H1 (cell line): ENCODE results near the gene CCDC33. TPM values are rescaled to one million over a fixed set of nuclear protein-coding genes. Genes with fewer than 3 reads are reported as not detected.

Experiments
- CHD7 ChIP-seq: fragments of 300-600 bp; sonication (generic); IDR thresholded peaks from 2 replicates; pipeline ENCODE4 v1.7.1; 2012; ENCODE audit warnings: low read length, moderate library complexity, mild to moderate bottlenecking, inconsistent platforms; ENCODE audit not compliant: insufficient replicate concordance
- KDM5A ChIP-seq: fragments of 200-600 bp; IDR thresholded peaks from 2 replicates; pipeline ENCODE4 v1.7.1; 2012; ENCODE audit warnings: mild to moderate bottlenecking, low read length, inconsistent platforms, mixed read lengths
- RAD21 ChIP-seq, 2 experiments: IDR thresholded peaks in 1 of 2; conservative IDR thresholded peaks in 1 of 2; 2 replicates each; pipeline ENCODE4 v1.6.1; 2011; ENCODE audit warnings: low read depth in 2 of 2, low read length in 2 of 2, improper control_type of control experiment in 1 of 2, inconsistent platforms in 1 of 2, mild to moderate bottlenecking in 1 of 2, moderate library complexity in 1 of 2
- polyA plus RNA-seq, 7 experiments: library from polyadenylated mRNA; depleted of rRNA in 3 of 7; stranded (reverse) in 5 of 7; unstranded in 2 of 7; fragments of >200 nt in 5 of 7; fragments of 200-250 nt in 2 of 7; gene quantifications; 1 replicate in 5 of 7; 2 replicates in 1 of 7; 4 replicates in 1 of 7; pipeline versions ENCODE4 v1.2.1 to v1.2.3, GENCODE V29; 2011 to 2013; ENCODE audit warnings: missing spikeins in 2 of 7, mixed read lengths in 2 of 7
- total RNA-seq: library from RNA; stranded (reverse); fragmentation: NEBNext Ultra II Directional; extraction: Animal tissue kit (Norgen Biotek cat#: 25700); gene quantifications from 2 replicates; pipeline ENCODE4 v1.2.1, GENCODE V29; 2021

The CCDC33 gene
- total and polyA plus RNA-seq, 2 of the 8 experiments (the other 6 are each of a cell fraction or from before 2014, with no cell fraction given), result 2.0 to 2.7 TPM

- TF ChIP-seq CHD7, result no peak
- TF ChIP-seq RAD21 (IDR thresholded peaks at IDR 0.05 in 1 of 2, conservative IDR thresholded peaks at IDR 0.05 in 1 of 2; ENCODE audit: low read depth in 2 of 2, low read length in 2 of 2), result no peak
- TF ChIP-seq KDM5A, result no peak
- TF ChIP-seq, all 59 proteins: peak for 0
Observed at GRCh38 chr15:74384566-74384880, 148.4 kb downstream of the CCDC33 start (continued).
